ENCODE results near the gene INHA. TPM values are rescaled to one million over a fixed set of nuclear protein-coding genes. Genes with fewer than 3 reads are reported as not detected.

INHA gene
- total RNA-seq, 1 experiment from 2014 or later = 0.31 TPM

GRCh38 chr2:219526320-219527075 is 45.6 kb upstream of the INHA start:
- Histone ChIP-seq H3K9ac (ENCODE audit: extremely low read depth, insufficient read length, low read length) (no peak overlapping the region), H3K23ac (ENCODE audit: insufficient read length, low read depth, low read length) (no peak overlapping the region), H3K56ac (ENCODE audit: insufficient read length, low read depth, low read length) (no peak overlapping the region), H4K8ac (replicated peaks; ENCODE audit: insufficient read length, low read depth, low read length) (no peak overlapping the region), H3K4ac (ENCODE audit: low read depth, low read length) (no peak overlapping the region), H3K27me3 (ENCODE audit: insufficient read depth, low read length) (no peaks in the 10 kb centered on the region; the same call in 1 of the 2 replicates), H3K4me1 (ENCODE audit: insufficient read depth, low read length) (peaks cover 3% of the 10 kb centered on the region; the same call in 1 of the 2 replicates), H3K4me2 (ENCODE audit: insufficient read depth, insufficient read length, low read length) (no peak overlapping the region), H4K91ac (ENCODE audit: insufficient read length, low read depth, low read length) (no peak overlapping the region), H2BK5ac (ENCODE audit: insufficient read length, low read length) (no peak overlapping the region), H3T11ph (ENCODE audit: low read length) (no peak overlapping the region), H2BK12ac (ENCODE audit: insufficient read length, low read depth, low read length) (no peak overlapping the region), H4K5ac (ENCODE audit: insufficient read length, low read depth, low read length) (no peak overlapping the region), H3K9me3 (ENCODE audit: control insufficient read depth, low read depth, low read length) (no peaks in the 10 kb centered on the region), H2BK120ac (ENCODE audit: low read depth, low read length, poor library complexity, severe bottlenecking) (no peak overlapping the region), H2AK5ac (ENCODE audit: insufficient read length, low read length) (no peak overlapping the region), H3K27ac (ENCODE audit: insufficient read length, low read depth, low read length) (no peak overlapping the region), H3K18ac (ENCODE audit: insufficient read length, low read depth, low read length) (no peak overlapping the region), H2BK15ac (ENCODE audit: low read depth, low read length) (no peak overlapping the region), H3K79me1 (ENCODE audit: insufficient read depth, low read depth, low read length, poor library complexity, severe bottlenecking) (no peaks in the 10 kb centered on the region), H2AFZ (ENCODE audit: low read length) (no peak overlapping the region), H2BK20ac (ENCODE audit: low read depth, low read length, poor library complexity, severe bottlenecking) (no peak overlapping the region), H3K14ac (ENCODE audit: insufficient read depth, low read length) (no peak overlapping the region), H3K23me2 (ENCODE audit: insufficient read length, low read depth, low read length, poor library complexity, severe bottlenecking) (peaks cover 7% of the 10 kb centered on the region), H4K20me1 (ENCODE audit: control insufficient read depth, insufficient read depth, insufficient read length) (no peaks in the 10 kb centered on the region), H3K79me2 (ENCODE audit: insufficient read depth, low read length) (no peaks in the 10 kb centered on the region)
- Mint-ChIP-seq H3K4me3 (no peak overlapping the region), H3K27me3 (ENCODE audit: low read depth) (peaks cover 63% of the 10 kb centered on the region), H3K4me1 (peaks cover 46 to 58% of the 10 kb centered on the region in 2 experiments), H3K36me3 (ENCODE audit: insufficient read depth in 1 of 3, low read depth in 3 of 3) (no peaks in the 10 kb centered on the region), H3K9me3 (no peaks in the 10 kb centered on the region; a peak in 1 of 5 replicates), H3K27ac (no peak overlapping the region)
- WGBS (ENCODE audit: extremely low coverage, insufficient read length, low lambda C conversion rate) = no CpG with 5 or more reads among the region's 11 CpGs
- no peak for DNase-seq
- TF ChIP-seq CTCF (conservative IDR thresholded peaks at IDR 0.05) = no peak
